GM18502 (cell line): ENCODE measurements around the gene JARID2.

Experiments used
- ATAC-seq: cut with Tn5 transposase; IDR thresholded peaks from one replicate; pipeline ENCODE4 v1.9.1; 2021; ENCODE audit warnings: mild to moderate bottlenecking; ENCODE audit not compliant: unreplicated experiment, poor library complexity

JARID2 gene

DNA sequence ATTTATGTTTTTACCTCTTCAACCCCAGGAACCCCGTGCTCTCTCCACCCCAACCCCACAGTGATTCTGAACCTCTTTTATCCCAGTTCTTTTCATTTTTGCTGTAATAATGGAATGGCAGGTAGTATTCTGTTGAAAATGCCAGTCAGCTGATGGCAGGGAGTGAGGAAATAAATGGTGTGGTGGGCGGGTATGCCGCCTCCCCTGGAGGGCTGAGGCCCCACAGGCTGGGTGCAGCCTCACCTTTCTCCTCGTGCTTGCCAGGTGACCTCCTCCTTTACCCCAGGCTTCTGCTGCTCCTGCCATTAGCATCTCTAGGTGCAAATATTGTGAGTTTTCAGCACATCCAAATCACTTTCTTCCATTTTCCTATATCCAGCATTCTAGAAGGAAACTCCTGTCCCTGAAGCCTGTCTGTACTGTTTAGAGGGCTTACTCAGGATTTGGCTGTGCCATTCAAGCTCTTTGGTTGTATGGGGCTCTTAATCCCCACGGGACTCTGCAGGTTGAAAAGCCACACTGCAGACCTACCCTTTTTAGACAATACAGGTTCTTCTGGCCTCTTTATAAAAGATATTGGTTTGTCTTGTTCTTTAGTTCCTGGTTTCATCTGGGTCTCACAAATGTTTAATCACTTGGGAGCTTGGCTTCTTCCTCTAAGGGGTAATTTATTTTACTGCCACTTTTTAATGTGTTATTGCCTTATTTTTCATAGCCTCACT lies 201.8 kb downstream of the JARID2 start:
- ATAC-seq = no peak

DNA sequence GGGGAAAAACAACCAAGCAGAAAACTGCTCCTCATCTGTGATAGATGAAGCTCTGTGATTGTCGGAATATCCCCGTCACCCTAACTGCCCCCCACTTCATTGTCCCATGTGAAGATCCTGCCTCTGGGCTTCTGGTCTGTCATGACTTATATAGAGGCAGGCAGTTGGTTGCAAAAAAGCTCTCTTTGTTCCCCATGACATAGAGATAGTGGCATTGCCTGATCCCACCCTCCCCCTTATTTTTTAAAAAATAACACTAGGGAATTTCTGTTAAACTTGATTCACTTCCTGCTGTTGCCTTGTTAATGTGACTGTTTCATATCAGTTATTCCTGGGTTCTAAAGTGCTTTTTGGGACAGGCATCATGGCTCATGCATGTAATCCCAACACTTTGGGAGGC lies 203.1 kb downstream of the JARID2 start:
- no peak for ATAC-seq

DNA sequence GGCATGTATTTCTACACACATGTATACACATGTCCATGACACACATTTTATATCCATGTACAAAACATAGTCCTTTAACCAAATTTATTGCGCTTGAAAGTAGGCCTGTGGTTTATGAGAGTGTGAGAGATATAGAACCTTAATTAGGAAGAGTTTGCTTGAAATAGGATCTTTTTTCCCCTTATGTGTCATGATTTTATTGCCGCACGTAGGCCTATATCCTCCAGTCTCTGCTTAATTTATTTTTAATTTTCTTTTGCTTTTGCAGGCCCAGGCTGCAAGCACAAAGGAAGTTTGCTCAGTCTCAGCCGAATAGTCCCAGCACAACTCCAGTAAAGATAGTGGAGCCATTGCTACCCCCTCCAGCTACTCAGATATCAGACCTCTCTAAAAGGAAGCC lies 205.9 kb downstream of the JARID2 start:
- no peak for ATAC-seq

DNA sequence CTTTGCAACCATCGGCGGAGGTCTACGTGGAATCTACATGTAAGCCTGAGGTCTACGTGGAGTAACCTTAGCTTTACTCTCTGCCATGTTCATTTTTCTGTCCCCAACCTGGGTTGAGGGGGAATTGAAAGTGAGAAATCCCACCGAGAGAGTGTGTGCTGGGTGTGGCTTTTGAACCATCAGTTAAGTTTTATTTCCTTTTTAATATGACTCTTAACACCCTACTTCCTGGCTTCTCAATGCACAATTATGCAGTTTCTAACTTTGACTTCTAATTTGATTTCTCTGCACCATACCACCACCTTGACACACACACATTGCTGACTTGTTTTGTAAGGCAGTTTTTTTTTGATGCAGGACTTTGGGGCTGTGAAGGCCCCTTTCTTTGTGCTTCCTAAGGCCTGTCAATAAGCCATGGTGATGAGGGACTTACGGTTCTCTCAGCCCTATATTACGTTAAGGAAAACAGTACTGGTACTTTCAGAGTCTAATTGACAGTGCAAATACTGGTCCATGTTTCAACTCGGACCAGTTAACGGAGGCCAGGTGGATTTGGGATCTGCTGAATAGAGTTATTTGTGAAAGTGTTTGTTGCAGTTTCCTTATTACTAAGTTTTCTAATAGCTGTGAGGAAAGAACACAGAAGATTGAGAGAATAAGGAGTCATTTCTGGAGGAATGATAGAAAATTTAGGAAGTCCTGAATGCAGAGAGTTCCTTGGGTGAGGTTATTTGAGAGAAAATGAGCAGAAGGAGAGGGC lies 206.5 kb downstream of the JARID2 start:
- ATAC-seq = no peak

- ATAC-seq = no peak
These were observed 207.3 kb downstream of the JARID2 start for GRCh38 chr6:15453186-15453585.

DNA sequence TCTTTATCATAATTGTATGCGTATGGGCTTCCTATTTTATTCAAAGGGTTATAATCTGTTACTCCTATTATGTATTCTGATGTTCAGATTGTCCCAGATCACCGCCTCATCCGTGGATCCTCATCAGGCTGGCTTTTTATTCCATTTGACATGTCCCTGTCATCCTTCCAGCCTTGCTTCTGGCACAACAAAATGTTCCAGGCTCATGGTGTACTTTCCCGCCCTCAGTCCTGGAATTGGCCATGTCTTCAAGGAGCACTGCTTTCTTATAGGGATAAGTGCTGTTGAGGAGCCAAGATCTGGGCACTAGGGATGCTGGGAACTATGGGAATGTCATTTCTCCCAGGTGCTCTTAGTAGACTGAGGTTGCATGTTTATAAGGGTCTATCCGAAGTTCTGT lies 207.8 kb downstream of the JARID2 start:
- ATAC-seq = no peak

DNA sequence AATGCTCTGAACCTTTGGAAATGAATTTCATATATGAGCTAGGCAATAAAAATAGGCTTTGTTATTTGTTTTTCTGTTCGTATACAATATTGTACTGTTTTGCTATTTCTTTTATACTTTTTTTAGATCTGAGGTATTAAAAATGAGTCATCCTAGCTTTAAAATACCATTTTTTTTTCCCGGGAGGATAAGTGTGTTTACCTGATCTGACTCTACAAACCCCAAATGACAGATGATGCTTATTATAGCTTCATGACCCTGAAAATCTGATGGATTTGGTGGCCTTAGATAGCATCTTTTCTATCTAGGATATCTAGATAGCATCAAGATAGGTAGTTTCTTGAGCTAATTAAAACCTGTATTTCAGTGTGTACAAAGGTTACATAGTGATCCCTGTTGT lies 210.6 kb downstream of the JARID2 start:
- ATAC-seq = no peak

GRCh38 chr6:15457121-15457650 lies 211.3 kb downstream of the JARID2 start:
- no peak for ATAC-seq

GRCh38 chr6:15458021-15458459 lies 212.2 kb downstream of the JARID2 start:
- ATAC-seq = peak; percentile 78

DNA sequence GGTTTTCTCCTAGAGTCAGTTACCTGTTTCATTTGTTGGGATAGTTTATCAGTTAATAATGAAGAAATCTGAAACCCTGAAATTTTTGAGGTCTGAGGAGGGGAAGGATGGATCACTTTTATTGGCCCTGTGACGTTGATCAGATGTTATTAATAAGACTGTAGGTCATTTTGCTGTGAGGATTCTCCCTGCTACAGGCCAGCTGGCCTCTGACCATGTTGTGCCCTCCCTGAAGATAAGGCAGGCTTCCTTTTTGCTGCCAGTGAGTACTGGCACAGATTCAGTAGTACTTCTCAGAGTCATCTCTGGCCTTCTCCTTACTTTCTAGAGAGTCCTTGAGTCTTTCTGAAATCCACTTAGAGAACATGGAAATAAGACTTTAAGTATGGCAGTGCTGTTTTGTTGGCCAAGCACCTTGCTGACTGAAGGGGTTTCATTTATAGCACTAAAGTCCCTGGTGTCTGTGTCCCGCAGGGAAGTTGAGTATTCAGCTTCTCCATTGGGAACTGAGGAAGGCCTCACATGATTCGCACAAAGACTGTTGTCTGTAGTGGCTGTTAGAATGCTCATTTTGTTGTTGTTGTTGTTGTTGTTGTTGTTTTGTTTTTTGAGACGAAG lies 214.3 kb downstream of the JARID2 start:
- no peak for ATAC-seq

DNA sequence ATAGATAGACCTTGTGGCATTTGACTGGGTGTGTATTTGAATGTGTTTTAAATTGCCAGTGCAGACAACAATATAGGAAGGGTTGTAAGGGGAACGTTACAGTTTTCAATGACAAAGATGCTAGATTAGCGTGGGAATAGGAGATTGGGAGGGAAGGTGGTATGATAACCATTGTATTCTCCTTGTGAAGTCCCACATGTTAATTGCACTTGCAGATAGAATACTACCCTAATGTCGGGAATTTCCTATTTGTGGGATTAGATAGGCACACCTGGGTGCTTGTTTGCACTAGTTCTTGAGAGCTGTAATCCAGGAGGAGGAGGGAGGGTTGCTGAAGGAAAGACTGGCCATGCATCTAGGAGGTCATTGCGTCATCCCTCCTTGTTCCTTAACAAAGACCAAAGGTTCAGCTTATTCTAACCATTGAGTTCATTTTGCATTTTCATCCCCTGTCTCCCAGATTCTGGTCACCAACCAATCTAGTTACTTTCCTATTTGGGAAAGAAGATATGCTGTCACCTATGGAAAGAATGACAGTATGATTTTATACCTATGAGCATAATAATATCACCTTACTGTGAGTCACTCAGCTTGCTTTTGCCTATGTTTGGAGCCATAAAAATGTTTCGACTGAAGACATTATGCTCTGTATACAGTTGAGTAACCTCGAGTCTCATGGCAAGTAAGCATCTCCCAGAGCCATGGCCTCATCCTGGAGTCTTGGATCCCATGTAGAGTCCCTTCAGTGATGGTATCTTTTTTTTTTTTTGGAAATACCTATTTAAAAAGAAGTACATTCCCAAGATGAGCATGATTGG lies 215.5 kb downstream of the JARID2 start:
- no peak for ATAC-seq

GRCh38 chr6:15462256-15462655 lies 216.4 kb downstream of the JARID2 start:
- no peak for ATAC-seq

DNA sequence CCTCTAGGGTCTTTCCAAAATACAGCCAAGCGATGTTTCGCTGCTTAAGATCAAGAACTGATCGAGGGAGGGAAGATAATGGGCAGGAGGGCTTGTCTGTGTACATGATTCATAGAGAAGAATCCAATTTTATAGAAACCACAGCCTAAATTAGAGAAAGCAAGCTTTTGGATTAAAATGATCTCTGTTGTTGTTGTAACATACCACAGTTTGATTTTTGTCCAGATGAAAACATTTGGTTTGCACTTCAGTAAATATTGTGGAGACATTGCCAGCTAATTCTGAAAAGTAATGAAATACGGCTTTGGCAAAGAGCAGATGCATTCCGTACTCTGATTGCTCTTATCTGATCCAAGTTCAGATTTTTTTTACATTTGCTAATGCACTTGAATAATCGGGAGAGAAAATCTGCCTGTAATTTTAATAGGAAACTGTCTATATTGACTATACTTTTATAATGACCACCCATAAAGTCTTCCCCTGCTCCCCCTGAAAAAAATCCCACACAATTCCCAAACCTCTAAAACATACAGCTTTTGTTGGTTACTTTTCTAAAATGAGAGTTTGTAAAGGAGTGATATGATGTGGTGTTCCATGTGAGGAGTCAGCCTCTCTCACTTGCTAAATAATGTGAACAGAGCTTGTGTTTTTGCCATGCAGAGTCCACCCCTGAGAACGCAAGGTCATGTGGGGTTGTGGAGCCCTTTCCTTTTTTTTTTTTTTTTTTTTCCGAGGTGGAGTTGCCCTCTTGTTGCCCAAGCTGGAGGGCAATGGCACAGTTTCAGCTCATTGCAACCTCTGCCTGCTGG lies 217.1 kb downstream of the JARID2 start:
- ATAC-seq = no peak

DNA sequence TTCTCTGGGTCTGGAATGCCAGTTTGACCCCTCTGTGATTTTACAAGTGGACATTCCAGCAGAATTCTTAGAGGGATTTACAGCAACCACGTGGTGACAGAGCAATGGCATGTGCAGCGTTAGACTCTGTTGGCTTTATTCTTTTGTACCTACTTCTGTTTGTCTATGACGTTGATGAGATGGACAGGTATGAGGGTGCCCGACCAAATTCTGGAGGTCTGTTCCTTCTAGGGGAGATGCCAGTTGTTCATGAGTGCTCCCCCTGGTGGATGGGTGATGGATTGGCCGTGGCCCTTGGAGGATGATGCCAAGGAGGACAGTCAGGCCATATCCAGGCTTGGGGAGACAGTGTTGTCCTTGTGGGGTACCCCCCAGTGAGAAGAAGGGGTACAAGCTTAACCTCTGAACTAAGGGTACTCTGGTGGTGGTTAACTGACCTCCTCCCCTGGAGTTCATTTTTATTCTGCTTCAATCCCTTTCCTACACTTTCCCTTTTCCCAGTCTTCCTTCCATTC lies 218.4 kb downstream of the JARID2 start:
- no peak for ATAC-seq

- ATAC-seq = no peak
These were observed 219.3 kb downstream of the JARID2 start for GRCh38 chr6:15465212-15465611.

- no peak for ATAC-seq
These were observed 224.9 kb downstream of the JARID2 start for GRCh38 chr6:15470746-15471145.

GRCh38 chr6:15472621-15473020 lies 226.8 kb downstream of the JARID2 start:
- no peak for ATAC-seq

GRCh38 chr6:15473174-15473573 lies 227.3 kb downstream of the JARID2 start:
- no peak for ATAC-seq

GRCh38 chr6:15473741-15474161 lies 227.9 kb downstream of the JARID2 start:
- no peak for ATAC-seq
